Measurements from ENCODE around the gene CTSO. TPM values are rescaled to one million over a fixed set of nuclear protein-coding genes. Genes with fewer than 3 reads are reported as not detected.

The CTSO gene
- total and polyA plus RNA-seq, 2 experiments from 2014 or later = 0.44 to 0.83 TPM

- H3K4me1 ChIP-seq (ENCODE audit: insufficient read depth) = no peaks in the 10 kb centered on the region
- no peak for ATAC-seq
- Mint-ChIP-seq H3K27ac (no peak overlapping the region), H3K4me3 (no peak overlapping the region), H3K9me3 (peaks cover 27% of the 10 kb centered on the region), H3K4me1 (peaks cover 3% of the 10 kb centered on the region; the same call in 2 of the 3 replicates), H3K36me3 (ENCODE audit: low read depth) (peaks cover 23% of the 10 kb centered on the region), H3K27me3 (ENCODE audit: insufficient read depth, low read depth, poor library complexity) (no peaks in the 10 kb centered on the region)
- H3K4me2 ChIP-seq = no peak overlapping the region
- no peak for TF ChIP-seq EZH2 (IDR thresholded peaks at IDR 0.05; ENCODE audit: low read depth, unreplicated experiment)
- TF ChIP-seq ZNF462 (CRISPR knock-in tag; IDR thresholded peaks at IDR 0.05) = no peak
- no peak for TF ChIP-seq POLR2AphosphoS5 (IDR thresholded peaks at IDR 0.05; ENCODE audit: low read depth)
- no peak for TF ChIP-seq CTCF (conservative IDR thresholded peaks at IDR 0.05; ENCODE audit: low read depth in 2 of 2)
- TF ChIP-seq REST (IDR thresholded peaks at IDR 0.05; ENCODE audit: unreplicated experiment) = no peak
- H3K27ac ChIP-seq (ENCODE audit: low read depth) = no peak overlapping the region
- H3K4me3 ChIP-seq = no peak overlapping the region
- peaks cover 3% of the 10 kb centered on the region; the same call in 1 of the 2 replicates for H3K9me2 ChIP-seq (ENCODE audit: insufficient read depth)
- H4K20me1 ChIP-seq (replicated peaks; ENCODE audit: insufficient read depth) = no peaks in the 10 kb centered on the region
- DNase-seq (ENCODE audit: low spot score) = no peak
- H3K27me3 ChIP-seq (ENCODE audit: insufficient read depth) = no peaks in the 10 kb centered on the region
- no peaks in the 10 kb centered on the region for H3K36me3 ChIP-seq (ENCODE audit: insufficient read depth)
- no peaks in the 10 kb centered on the region for H3F3A ChIP-seq (replicated peaks; ENCODE audit: low read depth)
- no peaks in the 10 kb centered on the region for H3K79me2 ChIP-seq (replicated peaks; ENCODE audit: insufficient read depth)
- H2AFZ ChIP-seq = no peak overlapping the region
These were observed 69.8 kb downstream of the CTSO start for GRCh38 chr4:155883895-155884294.

All from GM23338 (cell line).